Stimulated activated CD8-positive, alpha-beta memory T cell treated with anti-CD3 and anti-CD28 coated beads, Interleukin-15, amount 100 ng/mL, for 48 hours (primary cell): ENCODE data around the gene WDR7.

ENCODE experiments used
- DNase-seq, 2 donors: peaks; one replicate each; pipeline ENCODE4 v3.0.0-alpha.2; 2020; ENCODE audit warnings: low read depth in 2 of 2

The WDR7 gene

GRCh38 chr18:57040175-57040574 is 389.0 kb downstream of the WDR7 start:
- no peak for DNase-seq

DNA sequence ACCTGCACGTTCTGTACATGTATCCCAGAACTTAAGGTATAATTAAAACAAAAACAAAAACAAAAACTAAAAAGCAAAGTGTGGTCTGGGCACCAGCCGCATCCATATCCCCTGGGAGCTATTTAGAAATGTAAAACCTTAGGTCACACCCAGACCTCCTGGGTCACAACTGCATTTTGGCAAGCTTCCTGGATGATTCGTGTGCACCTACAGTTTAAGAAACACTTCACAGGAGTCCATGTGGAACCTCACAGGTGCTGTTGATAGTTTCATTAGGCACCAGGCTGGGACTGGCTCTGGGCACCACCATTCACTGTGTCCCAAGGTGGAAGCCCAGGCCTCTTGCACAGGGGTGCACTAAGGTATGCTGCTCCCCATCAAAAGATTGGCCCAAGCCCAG is 392.1 kb downstream of the WDR7 start:
- DNase-seq: no peak

DNA sequence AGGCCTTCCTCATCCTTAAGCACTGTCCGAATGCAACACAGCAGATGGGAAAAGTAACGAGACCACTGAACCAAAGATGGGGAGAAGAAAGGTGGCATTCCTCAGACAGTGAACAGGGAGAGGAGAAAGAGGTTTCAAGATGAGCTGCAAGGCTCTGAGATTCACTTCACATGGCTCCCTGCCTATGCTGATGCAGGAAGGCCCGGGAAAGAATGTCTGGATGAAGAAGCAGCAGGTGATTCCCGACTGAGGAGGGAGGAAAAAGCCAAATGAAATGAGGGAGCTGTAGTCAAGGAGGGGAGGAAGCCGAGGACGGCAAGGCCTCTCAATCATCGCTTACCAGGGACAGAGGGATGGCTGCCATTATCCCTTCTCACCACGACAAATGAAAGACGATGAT is 397.2 kb downstream of the WDR7 start:
- DNase-seq: no peak

GRCh38 chr18:57048859-57049258 is 397.7 kb downstream of the WDR7 start:
- DNase-seq: no peak

DNA sequence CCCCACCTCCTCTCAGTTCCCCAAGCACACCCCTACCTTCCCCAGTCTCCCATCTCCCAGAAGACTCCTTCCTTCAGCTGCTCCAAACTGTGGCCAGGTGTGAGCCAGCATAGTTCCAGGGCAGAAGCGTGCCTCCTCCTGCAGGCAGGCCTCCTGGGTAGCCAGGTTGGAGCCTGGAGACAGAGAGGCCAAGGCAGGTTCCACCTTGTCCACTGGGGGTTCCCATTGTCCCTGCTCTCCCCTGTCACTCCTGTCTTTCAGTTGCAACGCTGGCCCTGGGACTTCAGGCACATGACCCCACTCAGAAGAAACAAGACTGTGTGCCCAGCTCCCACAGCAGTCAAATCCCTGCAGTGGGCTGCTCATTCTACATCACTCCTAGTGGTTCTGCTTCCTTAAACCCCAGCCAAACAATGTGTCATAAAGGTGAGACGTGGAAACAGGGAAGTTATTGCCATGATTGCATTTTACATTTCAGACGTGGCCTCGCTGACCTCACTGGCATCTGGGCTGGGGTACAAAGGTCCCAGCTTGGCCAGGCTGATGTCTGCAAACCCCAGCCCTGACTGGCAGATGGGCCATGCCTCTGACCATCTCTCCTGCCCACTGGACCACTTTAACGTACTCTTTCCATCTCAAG is 399.3 kb downstream of the WDR7 start:
- no peak for DNase-seq

- no peak for DNase-seq
Observed at GRCh38 chr18:57051021-57051656, 400.0 kb downstream of the WDR7 start.

- DNase-seq: no peak
Observed at GRCh38 chr18:57051657-57052044, 400.5 kb downstream of the WDR7 start.

DNA sequence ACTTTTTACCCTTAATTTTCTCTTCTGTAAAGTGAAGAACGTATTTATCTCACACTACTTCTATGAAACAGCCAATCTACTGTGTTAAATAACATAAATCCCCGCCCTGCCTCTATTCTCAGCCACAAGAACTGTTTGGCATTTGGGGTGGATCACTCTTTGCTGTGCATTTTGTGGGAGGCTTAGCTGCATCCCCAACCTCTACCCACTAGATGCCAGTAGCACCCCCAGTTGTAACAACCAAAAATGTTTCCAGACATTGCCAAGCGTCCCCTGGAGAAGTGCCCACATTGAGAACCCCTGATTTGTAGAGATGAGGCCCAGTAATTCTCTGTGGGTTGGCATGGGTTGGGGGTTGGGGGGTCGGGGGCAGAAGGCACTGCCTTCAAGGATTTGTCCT is 401.0 kb downstream of the WDR7 start:
- no peak for DNase-seq

GRCh38 chr18:57052759-57053158 is 401.6 kb downstream of the WDR7 start:
- no peak for DNase-seq

DNA sequence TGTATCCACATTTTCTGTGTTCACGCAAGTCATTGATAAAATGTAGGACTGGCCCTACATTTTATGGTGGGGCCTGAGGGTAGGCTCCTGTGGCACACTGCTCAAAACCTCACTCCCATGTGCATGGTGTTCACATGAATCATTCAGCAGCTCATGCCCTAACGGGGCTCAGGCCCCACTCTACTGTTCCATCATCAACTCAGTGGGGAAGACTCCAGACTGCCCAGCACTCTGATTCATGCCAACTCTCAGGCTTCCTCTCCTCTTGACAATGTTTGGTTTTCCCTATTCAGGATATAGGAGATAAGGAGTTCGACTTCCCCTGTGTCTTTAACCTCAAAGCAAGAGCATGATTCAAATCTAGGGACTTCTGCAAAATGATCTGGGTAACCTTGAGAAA is 403.7 kb downstream of the WDR7 start:
- DNase-seq: no peak

GRCh38 chr18:57057890-57058289 is 406.7 kb downstream of the WDR7 start:
- no peak for DNase-seq

GRCh38 chr18:57058734-57059133 is 407.6 kb downstream of the WDR7 start:
- no peak for DNase-seq

DNA sequence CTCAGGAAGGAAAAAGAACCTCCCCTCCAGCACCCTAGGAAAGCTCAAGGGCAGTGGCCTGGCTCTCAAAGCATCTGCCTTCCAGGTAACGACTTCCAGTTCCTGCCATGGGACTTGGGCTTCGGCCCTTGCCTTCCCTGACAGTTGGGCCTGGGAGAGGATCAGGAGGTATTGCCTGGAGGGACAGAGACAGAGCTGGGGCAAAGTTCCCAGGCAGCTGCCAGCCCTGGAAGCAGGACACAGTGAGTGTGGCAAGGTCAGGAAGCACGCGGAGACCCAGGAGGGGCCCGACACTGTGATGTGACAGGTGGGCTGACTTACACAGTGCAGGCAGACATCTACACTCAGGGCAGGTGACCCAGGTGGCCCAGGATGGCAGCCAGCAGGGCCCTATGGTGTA is 408.2 kb downstream of the WDR7 start:
- no peak for DNase-seq

DNA sequence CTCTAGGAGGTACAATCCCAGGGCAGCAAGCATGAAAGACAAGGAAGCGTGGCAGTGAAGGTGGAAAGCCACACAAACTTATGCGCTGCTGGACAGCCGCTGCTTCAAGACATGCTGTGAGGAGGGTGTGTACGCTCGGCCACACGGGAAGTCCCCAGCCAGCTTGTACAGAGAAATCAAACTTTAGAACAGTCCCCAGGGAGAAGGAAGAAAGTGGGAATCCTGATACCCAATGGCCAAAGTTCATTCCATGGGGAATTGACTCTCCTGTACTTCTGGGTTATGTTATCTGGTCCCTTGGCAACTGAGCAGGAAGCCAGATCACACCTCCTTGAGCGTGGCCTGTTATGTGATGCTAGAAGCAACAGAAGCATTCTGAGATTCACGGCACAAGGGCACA is 409.7 kb downstream of the WDR7 start:
- no peak for DNase-seq

- DNase-seq: no peak
Observed at GRCh38 chr18:57062178-57062577, 411.0 kb downstream of the WDR7 start.

DNA sequence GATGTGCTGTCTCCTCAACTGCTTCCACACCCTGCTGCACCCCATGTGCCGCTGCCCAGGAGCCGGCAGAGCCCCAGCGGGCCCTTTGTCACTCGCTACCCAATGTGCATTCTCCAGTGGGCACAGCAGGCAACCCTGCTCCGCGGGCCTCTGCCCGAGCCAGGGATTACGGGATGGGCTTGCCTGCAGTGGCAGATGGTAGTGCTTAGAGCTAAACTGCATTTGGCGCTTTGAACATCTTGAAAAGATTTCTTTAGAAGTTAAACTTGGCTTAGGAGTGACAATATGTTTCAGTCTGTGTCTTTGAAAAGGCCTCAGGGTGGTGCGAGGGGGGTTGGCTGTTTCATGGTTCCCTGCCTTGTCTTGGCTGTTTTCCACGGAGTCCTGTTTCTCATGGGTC is 411.7 kb downstream of the WDR7 start:
- DNase-seq: no peak

- no peak for DNase-seq
Observed at GRCh38 chr18:57063601-57064103, 412.5 kb downstream of the WDR7 start.

GRCh38 chr18:57073501-57074187 is 422.5 kb downstream of the WDR7 start:
- no peak for DNase-seq

DNA sequence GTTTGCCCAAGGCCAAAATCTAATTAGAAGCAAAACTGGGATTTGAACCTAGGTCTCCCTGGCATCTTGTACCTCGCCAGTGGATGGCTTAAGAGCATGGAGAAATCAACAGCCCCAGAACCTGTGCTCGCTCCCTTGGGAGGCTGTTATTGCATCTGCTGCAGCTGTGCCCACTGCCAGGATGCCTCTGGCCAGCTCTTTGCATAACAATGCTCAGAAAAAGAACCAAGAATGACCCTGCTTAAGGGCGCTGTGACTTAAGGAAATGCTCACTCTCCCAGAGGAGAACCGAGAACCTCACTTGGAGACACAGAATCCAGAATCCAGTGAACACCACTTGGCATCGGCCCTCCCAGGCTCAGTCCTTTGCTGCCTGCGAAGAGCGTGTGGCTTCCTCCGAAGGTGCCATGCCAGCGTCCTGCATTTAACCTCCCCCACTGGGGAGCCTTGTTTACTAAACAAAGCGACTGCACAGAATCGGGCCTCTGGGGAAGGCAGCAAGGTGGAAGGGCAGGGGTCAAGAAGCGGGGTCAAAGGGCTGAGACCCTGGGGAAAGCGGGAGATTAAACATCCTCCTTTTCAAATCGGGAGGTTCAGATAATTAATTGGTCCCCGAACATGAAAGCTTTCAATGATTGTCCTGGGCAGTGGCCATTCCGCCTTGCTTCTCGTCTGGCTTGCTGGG is 424.7 kb downstream of the WDR7 start:
- DNase-seq: no peak

DNA sequence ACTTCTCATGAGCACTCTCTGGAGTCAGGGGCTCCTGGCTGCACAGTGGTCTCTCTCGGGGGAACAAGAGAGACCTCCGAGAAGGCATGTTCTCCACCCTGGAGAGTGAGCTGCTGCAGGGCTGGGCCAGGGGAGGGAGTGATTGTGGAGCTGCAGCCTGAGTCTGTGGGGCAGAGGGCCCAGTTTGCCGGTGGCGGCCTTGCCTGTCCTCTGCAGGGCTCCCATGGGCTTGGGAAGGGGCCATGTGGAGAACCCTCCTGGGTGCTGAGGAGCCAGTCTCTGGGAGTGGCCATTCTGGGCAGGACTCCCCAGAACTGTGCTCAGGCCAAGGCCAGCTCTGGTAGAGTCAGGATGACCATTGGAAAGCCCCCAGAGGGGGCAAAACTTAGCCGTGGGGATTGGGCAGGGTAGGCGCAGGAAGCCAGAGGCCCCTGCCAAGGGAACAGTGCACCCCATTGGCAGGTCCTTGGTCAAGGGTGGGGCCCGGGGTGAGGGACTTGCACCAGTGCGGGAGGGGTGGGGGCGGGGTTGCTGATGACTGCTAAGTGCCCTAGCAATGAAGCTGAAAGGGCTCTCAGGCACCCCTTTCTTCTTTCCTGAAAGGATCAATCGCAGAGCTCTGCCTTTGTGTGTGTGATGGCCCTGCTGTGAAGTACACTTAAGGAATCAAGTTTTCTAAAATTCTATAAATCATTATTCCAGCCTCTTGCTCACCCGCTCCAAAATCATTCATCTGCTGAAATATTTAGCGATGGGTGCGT is 426.0 kb downstream of the WDR7 start:
- no peak for DNase-seq

DNA sequence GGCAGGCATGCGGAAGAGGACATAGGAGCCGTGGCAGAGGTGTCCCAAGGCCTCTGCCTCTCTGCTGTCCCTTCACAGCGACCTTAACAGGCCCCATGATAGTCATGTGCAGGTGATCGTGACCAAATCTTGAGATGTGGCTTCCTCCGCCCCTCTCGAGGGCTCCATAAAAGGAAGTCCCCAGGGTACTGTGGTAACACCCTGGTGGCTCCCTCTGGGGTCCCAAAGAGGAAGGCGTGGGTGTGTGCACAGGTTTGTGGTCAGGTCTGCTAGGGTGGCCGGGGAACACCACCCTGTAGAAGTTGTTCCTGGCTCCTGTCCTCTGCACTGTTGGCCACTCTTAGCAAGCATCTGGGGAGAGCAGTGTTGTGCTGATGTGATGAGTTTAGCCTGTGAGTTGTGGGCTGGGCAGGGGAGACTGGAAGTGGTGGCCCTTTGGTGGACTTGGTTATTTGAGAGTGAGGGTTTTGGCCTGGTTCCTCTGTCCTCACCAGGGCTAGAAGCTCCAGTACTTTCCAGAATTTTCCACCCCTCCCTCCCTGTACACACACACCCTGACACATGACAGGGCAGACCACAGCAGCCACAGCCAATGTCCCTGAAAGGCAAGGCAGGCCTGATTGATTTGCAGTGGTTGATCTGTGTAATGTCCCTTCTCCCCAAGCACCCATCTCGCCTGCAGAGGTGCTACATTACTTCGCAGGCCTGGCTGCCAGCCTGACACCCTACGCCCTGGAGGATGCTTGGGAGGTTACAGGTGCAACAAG is 426.8 kb downstream of the WDR7 start:
- peak; percentile 46 to 68 for DNase-seq
